BE2C (cell line): ENCODE results near the gene TCFL5.

Experiments used
- DNase-seq: peaks from one replicate; pipeline ENCODE4 v3.0.0-alpha.2; 2020
- H3K27me3 ChIP-seq: fragments of 250-450 bp; sonication (Bioruptor Pico); 2 replicates; pipeline ENCODE4 v1.5.1; 2020; ENCODE audit warnings: mild to moderate bottlenecking
- H3K36me3 ChIP-seq: fragments of 250-450 bp; sonication (Bioruptor Pico); 2 replicates; pipeline ENCODE4 v1.5.1; 2020; ENCODE audit warnings: mild to moderate bottlenecking
- H3K4me1 ChIP-seq: fragments of 250-450 bp; sonication (Bioruptor Pico); 2 replicates; pipeline ENCODE4 v1.5.1; 2020
- H3K4me3 ChIP-seq: 2 replicates; pipeline ENCODE4 v1.5.1; 2011; ENCODE audit warnings: low read depth, low read length
- H3K9me3 ChIP-seq: fragments of 250-450 bp; sonication (Bioruptor Pico); 2 replicates; pipeline ENCODE4 v1.5.1; 2020
- TF ChIP-seq, protein P1 (sequence below): IDR thresholded peaks from 2 replicates; pipeline ENCODE4 v1.5.1; 2012; ENCODE audit warnings: mild to moderate bottlenecking, low read depth, low read length

The TCFL5 gene

GRCh38 chr20:62906647-62907375, 45.2 kb upstream of the TCFL5 start:
- no peak for DNase-seq
- Histone ChIP-seq H3K36me3 (peaks cover 96% of the 10 kb centered on the region), H3K9me3 (no peaks in the 10 kb centered on the region), H3K4me1 (no peaks in the 10 kb centered on the region), H3K27me3 (no peaks in the 10 kb centered on the region), H3K4me3 (no peak overlapping the region)
- TF ChIP-seq, protein P1, sequence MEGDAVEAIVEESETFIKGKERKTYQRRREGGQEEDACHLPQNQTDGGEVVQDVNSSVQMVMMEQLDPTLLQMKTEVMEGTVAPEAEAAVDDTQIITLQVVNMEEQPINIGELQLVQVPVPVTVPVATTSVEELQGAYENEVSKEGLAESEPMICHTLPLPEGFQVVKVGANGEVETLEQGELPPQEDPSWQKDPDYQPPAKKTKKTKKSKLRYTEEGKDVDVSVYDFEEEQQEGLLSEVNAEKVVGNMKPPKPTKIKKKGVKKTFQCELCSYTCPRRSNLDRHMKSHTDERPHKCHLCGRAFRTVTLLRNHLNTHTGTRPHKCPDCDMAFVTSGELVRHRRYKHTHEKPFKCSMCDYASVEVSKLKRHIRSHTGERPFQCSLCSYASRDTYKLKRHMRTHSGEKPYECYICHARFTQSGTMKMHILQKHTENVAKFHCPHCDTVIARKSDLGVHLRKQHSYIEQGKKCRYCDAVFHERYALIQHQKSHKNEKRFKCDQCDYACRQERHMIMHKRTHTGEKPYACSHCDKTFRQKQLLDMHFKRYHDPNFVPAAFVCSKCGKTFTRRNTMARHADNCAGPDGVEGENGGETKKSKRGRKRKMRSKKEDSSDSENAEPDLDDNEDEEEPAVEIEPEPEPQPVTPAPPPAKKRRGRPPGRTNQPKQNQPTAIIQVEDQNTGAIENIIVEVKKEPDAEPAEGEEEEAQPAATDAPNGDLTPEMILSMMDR = no peak

GRCh38 chr20:62906209-62906608, 44.6 kb upstream of the TCFL5 start:
- Histone ChIP-seq H3K36me3 (peaks cover 95% of the 10 kb centered on the region), H3K27me3 (no peaks in the 10 kb centered on the region), H3K4me1 (no peaks in the 10 kb centered on the region), H3K4me3 (no peak overlapping the region), H3K9me3 (no peaks in the 10 kb centered on the region)
- TF ChIP-seq, protein P1 = no peak
- no peak for DNase-seq

- TF ChIP-seq, protein P1 = no peak
- Histone ChIP-seq H3K4me1 (no peaks in the 10 kb centered on the region), H3K27me3 (no peaks in the 10 kb centered on the region), H3K36me3 (peaks cover 91% of the 10 kb centered on the region), H3K4me3 (no peak overlapping the region), H3K9me3 (no peaks in the 10 kb centered on the region)
- no peak for DNase-seq
Observed at GRCh38 chr20:62905536-62906117, 44.0 kb upstream of the TCFL5 start.

DNA sequence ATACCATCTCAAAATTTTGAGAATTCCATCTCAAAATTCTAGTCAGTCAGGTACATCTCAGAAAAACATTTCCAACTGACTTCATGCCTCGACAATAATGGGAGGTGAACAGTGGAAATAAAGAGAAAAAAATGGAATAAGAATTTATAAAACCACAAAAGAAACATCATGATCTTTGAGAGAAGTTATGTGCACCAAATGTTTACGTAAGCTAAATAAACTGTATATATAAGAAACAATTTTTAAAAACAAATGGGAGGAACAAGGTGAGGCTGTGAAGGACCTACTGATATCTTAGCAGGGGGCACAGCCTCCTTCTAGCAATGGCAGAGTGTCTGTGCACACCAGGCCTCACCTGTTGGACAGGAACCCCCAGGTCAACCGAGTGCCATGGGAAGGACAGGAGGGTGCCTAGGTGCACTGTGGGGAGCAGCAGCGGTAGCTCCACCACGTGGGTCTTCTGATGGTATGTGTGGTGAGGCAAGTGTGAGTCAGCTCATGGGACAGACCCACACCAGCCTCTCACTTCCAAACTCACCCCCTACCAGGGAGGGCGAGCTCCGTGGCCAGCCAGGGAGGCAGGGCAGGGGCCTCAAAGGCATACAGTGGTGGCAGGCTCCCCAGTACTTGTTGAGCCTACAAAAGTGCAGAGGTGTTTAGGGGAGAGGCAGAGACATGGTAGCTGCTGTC, 41.4 kb upstream of the TCFL5 start:
- no peaks in the 10 kb centered on the region for H3K27me3 ChIP-seq
- no peak overlapping the region for H3K4me3 ChIP-seq
- H3K9me3 ChIP-seq = no peaks in the 10 kb centered on the region
- TF ChIP-seq, protein P1 = no peak
- no peak for DNase-seq
- peaks cover 5% of the 10 kb centered on the region; the same call in 1 of the 2 replicates for H3K4me1 ChIP-seq
- peaks cover 66% of the 10 kb centered on the region for H3K36me3 ChIP-seq

DNA sequence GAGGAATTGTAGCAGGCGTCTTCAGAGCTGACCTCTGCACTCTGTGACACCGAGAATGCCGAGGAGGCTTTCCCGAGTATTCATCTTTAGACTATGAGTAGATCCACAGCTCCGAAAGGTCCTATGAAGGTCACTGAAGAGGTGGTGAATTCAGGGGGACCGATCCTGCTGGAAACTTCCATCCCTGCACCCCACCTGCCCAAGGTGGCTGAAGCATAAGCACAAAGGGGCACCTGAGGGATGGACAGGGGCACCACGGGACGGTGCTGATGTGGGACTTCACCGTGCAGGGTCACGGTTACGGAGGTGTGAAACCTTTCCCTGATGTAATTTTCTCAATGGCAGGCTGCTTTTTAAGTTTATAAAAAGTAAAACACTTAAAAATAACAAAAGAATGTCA, 40.3 kb upstream of the TCFL5 start:
- DNase-seq = no peak
- Histone ChIP-seq H3K27me3 (no peaks in the 10 kb centered on the region), H3K36me3 (peaks cover 59% of the 10 kb centered on the region), H3K9me3 (no peaks in the 10 kb centered on the region), H3K4me3 (no peak overlapping the region), H3K4me1 (peaks cover 5% of the 10 kb centered on the region; the same call in 1 of the 2 replicates)
- TF ChIP-seq, protein P1 = no peak
